GM18498 (cell line): ENCODE data around the gene MBTD1.
"Not testable (repeated sequence)": the region's sequence is repeated elsewhere in the genome, so short reads cannot be mapped to it uniquely, and the experiment has no call there.

Experiments used
- ATAC-seq: cut with Tn5 transposase; IDR thresholded peaks from one replicate; pipeline ENCODE4 v1.9.1; 2021; ENCODE audit warnings: mild to moderate bottlenecking, moderate library complexity; ENCODE audit not compliant: unreplicated experiment

The MBTD1 gene

GRCh38 chr17:51256101-51256500, 3.7 kb downstream of the MBTD1 start:
- ATAC-seq: no peak

GRCh38 chr17:51255673-51256072, 4.2 kb downstream of the MBTD1 start:
- ATAC-seq: no peak

GRCh38 chr17:51251010-51251409, 8.8 kb downstream of the MBTD1 start:
- ATAC-seq: no peak

GRCh38 chr17:51250314-51250840, 9.5 kb downstream of the MBTD1 start:
- no peak for ATAC-seq

GRCh38 chr17:51245535-51245934, 14.3 kb downstream of the MBTD1 start:
- ATAC-seq: no peak

GRCh38 chr17:51244041-51244440, 15.8 kb downstream of the MBTD1 start:
- ATAC-seq: no peak

- no peak for ATAC-seq
Observed at GRCh38 chr17:51240275-51240674, 19.6 kb downstream of the MBTD1 start.

GRCh38 chr17:51238255-51238887, 21.5 kb downstream of the MBTD1 start:
- ATAC-seq: peak; percentile 75

GRCh38 chr17:51234162-51234561, 25.7 kb downstream of the MBTD1 start:
- no peak for ATAC-seq

GRCh38 chr17:51231999-51232398, 27.9 kb downstream of the MBTD1 start:
- ATAC-seq: no peak

- no peak for ATAC-seq
Observed at GRCh38 chr17:51230306-51230705, 29.5 kb downstream of the MBTD1 start.

GRCh38 chr17:51229889-51230288, 30.0 kb downstream of the MBTD1 start:
- ATAC-seq: no peak

- no peak for ATAC-seq
Observed at GRCh38 chr17:51228161-51228560, 31.7 kb downstream of the MBTD1 start.

- ATAC-seq: not testable (repeated sequence)
Observed at GRCh38 chr17:51225523-51225922, 34.3 kb downstream of the MBTD1 start.

GRCh38 chr17:51224402-51225262, 35.2 kb downstream of the MBTD1 start:
- ATAC-seq: no peak

GRCh38 chr17:51221322-51221721, 38.5 kb downstream of the MBTD1 start:
- no peak for ATAC-seq

- ATAC-seq: no peak
Observed at GRCh38 chr17:51217946-51218345, 41.9 kb downstream of the MBTD1 start.

GRCh38 chr17:51214920-51215319, 44.9 kb downstream of the MBTD1 start:
- ATAC-seq: no peak

- ATAC-seq: no peak
Observed at GRCh38 chr17:51203838-51204237, 56.0 kb downstream of the MBTD1 start.

- no peak for ATAC-seq
Observed at GRCh38 chr17:51200846-51201245, 59.0 kb downstream of the MBTD1 start.

- no peak for ATAC-seq
Observed at GRCh38 chr17:51200295-51200694, 59.6 kb downstream of the MBTD1 start.

- no peak for ATAC-seq
Observed at GRCh38 chr17:51197754-51198153, 62.1 kb downstream of the MBTD1 start.
